GM13977 (cell line): ENCODE data around the gene MAP2K6.
A peak's percentile ranks its signal among the peaks of the same experiment; 100 is the strongest.

Experiments
- DNase-seq: peaks from one replicate; pipeline ENCODE4 v3.0.0; 2012; ENCODE audit warnings: low spot score
- in situ Hi-C: fragments of 300-500 bp; cut with MboI; formaldehyde crosslinking; loops from one replicate; pipeline ENCODE4 v1.12.0; 2022; ENCODE audit warnings: low sequenced_read_pairs, low pct_unique_long_range_greater_than_20kb, mixed read lengths, inconsistent platforms; ENCODE audit not compliant: unreplicated experiment
- TF ChIP-seq, protein P1 (sequence below): IDR thresholded peaks from 2 replicates; pipeline ENCODE4 v1.5.1; 2012; ENCODE audit warnings: mild to moderate bottlenecking, control low read depth; ENCODE audit not compliant: insufficient read depth; ENCODE audit errors: extremely low read depth, missing control alignments

MAP2K6 gene

DNA sequence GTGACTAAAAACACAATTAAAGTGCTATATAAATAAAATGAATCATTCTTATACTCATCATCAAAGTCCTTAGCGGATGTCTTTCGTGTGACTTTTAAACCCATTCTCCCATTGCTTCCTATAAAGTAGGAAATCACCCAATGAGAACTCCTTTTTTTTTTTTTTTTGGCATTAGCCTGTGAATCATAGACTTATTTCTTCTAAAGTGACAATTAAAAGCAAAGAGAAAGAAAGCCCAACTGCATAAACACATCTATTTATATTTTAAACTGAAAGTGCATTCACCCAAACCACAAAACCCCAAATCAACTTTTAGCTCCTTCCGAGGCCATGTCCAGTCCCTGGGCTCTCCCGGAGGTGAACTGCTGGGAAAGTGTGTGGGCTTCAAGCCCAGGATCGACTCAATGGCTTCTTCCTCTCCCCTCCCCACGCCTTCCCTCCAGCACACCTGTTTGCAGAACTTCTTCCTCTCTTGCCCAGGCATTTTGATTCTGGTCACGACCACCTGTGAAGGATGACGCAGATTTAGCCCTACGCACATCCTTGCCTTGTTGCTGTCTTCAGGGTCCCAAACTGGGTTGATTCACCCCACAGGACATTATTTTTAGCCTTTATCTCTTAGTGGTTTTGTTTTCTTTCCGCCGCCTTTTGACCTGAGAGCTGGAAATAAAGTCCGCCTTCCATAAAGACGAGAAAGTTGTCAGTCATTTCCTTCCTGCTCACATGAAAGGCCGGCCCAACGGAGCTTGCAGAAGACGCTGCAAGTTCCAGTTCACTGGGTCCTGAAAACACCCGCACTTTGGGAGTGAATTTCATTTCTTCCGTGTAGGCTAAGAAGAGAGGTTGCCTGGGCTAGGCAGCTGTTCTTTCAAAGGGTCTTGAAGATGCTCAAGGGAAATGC is 166.8 kb downstream of the MAP2K6 start:
- peak; percentile 38 for DNase-seq
- TF ChIP-seq, protein P1, sequence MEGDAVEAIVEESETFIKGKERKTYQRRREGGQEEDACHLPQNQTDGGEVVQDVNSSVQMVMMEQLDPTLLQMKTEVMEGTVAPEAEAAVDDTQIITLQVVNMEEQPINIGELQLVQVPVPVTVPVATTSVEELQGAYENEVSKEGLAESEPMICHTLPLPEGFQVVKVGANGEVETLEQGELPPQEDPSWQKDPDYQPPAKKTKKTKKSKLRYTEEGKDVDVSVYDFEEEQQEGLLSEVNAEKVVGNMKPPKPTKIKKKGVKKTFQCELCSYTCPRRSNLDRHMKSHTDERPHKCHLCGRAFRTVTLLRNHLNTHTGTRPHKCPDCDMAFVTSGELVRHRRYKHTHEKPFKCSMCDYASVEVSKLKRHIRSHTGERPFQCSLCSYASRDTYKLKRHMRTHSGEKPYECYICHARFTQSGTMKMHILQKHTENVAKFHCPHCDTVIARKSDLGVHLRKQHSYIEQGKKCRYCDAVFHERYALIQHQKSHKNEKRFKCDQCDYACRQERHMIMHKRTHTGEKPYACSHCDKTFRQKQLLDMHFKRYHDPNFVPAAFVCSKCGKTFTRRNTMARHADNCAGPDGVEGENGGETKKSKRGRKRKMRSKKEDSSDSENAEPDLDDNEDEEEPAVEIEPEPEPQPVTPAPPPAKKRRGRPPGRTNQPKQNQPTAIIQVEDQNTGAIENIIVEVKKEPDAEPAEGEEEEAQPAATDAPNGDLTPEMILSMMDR: no peak
- in situ Hi-C loops: loop anchor here (10.0 kb wide), 1 partner anchor 563 kb away; no protein-coding TSS in a partner anchor

DNA sequence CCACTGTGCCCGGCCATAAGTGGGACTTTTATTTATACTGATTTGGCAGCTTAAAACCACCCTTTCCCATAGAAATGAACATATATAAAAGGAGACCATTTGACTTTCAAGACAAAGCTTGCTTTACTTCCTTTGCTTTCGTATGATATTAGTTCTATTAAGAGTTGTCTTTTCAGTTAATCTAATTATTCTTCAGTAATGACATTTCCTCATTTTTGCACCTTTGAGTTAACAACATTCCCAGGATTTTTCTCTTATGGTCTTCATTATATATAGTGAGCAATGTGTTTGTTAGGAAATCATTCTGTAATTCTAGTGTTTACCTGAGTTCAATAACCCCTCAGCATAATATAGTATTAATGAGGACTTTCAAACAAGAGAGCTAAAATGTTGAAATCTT is 173.8 kb downstream of the MAP2K6 start:
- TF ChIP-seq, protein P1: no peak
- no peak for DNase-seq
- in situ Hi-C loops: loop anchor here (10.0 kb wide), 1 partner anchor 556 kb away; no protein-coding TSS in a partner anchor

DNA sequence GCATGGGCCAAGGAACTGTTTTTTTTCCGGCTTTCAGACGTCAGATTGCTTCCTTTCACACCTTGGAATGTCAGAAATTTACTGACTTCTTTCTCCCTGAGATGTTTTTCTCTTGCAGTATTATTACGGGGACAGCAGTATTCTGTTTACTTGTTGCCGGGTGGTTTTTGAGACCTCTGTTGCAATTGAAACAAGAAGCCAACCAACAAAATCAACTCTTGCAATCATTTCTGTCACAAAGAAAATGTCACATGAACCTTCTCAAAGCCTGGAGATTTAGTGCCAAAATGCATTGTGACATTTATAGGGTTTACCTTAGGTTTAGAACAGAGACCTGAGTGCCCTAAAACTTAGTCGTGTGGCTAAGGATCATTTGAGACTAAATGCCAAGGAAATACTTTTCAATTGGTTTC is 174.3 kb downstream of the MAP2K6 start:
- in situ Hi-C loops: loop anchor here (10.0 kb wide), 1 partner anchor 556 kb away; no protein-coding TSS in a partner anchor
- DNase-seq: no peak
- TF ChIP-seq, protein P1: no peak

DNA sequence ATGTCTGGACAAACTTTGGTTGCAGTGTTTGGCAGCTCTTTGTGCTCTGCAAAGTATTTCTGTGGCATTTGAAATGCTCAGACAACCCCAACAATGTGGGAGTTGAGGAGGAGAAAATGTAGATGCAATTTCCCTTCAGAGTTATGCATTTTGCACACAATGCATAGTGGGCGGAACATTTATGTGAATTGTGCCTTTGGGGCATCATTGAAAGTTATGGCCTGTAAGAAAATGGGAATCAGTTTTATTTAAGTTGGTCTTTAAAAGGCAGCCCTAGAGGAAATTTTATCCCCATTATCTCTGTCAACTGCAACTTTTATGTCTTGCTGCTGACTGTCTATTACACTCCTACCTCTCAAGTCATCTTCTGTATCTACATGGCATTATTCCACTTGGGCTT is 176.2 kb downstream of the MAP2K6 start:
- TF ChIP-seq, protein P1: no peak
- DNase-seq: no peak
- in situ Hi-C loops: no loop called here

DNA sequence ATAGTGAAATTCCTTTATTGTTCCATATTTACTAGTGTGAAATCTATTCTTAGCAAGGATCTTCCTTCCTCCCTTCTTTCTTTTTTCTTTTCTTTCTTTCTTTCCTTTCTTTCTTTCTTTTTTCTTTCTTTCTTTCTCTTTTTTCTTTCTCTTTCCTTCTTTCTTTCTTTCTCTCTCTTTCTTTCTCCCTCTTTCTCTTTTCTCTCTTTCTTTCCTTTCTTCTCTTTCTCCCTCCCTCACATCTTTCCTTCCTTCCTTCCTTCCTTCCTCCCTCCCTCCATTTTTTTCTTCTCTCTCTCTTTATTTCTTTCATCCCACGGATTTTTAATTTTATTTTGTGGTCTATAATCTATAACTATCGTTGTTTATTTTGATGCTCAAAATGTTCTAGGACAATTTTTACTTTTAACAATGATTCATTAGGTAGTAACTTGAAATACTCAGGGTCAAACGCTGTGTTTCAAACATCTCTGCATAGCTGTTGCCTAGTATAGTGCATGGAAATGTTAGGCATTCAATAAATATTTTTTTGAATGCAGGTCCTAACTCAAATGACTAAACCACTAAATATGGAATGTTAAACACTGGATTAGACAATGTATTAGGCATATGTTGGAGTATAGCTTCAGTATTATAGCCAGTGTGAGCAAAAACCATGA is 178.3 kb downstream of the MAP2K6 start:
- DNase-seq: no peak
- TF ChIP-seq, protein P1: no peak
- in situ Hi-C loops: no loop called here

DNA sequence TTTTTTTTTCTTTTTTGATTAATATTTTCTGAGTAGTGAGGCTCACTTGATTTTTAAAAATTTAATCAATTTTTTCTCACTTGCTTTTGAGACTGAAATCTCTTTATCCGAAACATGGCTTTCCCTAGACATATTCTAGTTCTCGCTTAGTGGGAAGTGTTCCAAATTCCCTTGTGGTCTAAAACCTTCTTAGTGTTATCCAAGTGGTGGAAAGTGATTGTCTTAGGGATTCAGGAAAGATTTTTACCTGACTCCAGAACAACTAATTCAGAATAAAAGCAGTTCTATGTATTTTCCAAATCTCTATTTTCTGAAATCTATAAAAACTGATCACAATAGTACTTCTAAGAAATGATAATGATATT is 178.8 kb downstream of the MAP2K6 start:
- in situ Hi-C loops: no loop called here
- no peak for DNase-seq

More for the DNA sequence above, 178.8 kb downstream of the MAP2K6 start:
- TF ChIP-seq, protein P1: no peak
